NB4 (cell line): ENCODE results near the gene ITGB1.
"Not testable (repeated sequence)": the region's sequence is repeated elsewhere in the genome, so short reads cannot be mapped to it uniquely, and the experiment has no call there.

Experiments used
- DNase-seq: peaks from one replicate; pipeline ENCODE4 v3.0.0; 2010; ENCODE audit warnings: low read depth
- H3K4me3 ChIP-seq: one replicate; pipeline ENCODE4 v1.5.1; 2011; ENCODE audit warnings: mild to moderate bottlenecking, low read depth, low read length, moderate library complexity
- MYC ChIP-seq: IDR thresholded peaks from 2 replicates; pipeline ENCODE4 v1.6.1; 2011; ENCODE audit warnings: low read depth, low read length
- POLR2A ChIP-seq: IDR thresholded peaks from 2 replicates; pipeline ENCODE4 v1.6.1; 2011; ENCODE audit warnings: mild to moderate bottlenecking; ENCODE audit not compliant: insufficient read length; ENCODE audit errors: extremely low read depth
- TF ChIP-seq, protein P1 (sequence below): IDR thresholded peaks from one replicate; pipeline ENCODE4 v1.5.1; 2012; ENCODE audit warnings: low read depth, low read length
- TF ChIP-seq, protein P2 (sequence below): IDR thresholded peaks from 2 replicates; pipeline ENCODE4 v1.6.1; 2011; ENCODE audit warnings: low read depth, low read length

The ITGB1 gene

DNA sequence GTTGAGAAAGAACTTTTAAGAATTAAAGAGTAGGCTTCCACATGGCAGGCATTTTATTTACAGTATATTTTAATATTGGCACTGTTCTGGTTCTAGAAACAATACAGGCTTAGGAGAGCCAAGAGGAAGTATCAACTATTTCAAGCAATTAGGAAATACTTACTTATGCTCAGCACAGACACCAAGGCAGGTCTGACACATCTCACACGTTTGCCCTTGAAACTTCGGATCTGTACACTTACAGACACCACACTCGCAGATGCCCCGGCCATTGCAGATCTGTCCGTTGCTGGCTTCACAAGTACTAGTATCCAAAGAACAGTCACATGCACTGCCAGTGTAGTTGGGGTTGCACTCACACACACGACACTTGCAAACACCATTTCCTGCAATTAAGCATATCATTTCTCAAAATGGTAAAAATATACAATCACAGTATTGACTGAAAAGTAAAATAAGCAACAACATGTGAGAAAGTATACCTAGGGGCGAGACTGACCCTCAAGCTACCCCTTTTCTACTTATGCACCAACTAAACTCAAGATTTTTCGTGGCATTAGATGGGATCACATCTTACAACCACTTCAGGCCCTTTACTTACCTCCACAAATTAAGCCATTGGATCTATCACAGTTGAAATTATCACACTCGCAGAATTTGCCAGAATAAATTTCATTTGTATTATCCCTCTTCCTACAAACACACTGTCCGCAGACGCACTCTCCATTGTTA lies 46.6 kb downstream of the ITGB1 start:
- H3K4me3 ChIP-seq, result no peak overlapping the region
- TF ChIP-seq, protein P1, sequence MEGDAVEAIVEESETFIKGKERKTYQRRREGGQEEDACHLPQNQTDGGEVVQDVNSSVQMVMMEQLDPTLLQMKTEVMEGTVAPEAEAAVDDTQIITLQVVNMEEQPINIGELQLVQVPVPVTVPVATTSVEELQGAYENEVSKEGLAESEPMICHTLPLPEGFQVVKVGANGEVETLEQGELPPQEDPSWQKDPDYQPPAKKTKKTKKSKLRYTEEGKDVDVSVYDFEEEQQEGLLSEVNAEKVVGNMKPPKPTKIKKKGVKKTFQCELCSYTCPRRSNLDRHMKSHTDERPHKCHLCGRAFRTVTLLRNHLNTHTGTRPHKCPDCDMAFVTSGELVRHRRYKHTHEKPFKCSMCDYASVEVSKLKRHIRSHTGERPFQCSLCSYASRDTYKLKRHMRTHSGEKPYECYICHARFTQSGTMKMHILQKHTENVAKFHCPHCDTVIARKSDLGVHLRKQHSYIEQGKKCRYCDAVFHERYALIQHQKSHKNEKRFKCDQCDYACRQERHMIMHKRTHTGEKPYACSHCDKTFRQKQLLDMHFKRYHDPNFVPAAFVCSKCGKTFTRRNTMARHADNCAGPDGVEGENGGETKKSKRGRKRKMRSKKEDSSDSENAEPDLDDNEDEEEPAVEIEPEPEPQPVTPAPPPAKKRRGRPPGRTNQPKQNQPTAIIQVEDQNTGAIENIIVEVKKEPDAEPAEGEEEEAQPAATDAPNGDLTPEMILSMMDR, result no peak
- TF ChIP-seq, protein P2, sequence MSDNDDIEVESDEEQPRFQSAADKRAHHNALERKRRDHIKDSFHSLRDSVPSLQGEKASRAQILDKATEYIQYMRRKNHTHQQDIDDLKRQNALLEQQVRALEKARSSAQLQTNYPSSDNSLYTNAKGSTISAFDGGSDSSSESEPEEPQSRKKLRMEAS, result no peak
- TF ChIP-seq MYC, result no peak
- TF ChIP-seq POLR2A, result no peak

DNA sequence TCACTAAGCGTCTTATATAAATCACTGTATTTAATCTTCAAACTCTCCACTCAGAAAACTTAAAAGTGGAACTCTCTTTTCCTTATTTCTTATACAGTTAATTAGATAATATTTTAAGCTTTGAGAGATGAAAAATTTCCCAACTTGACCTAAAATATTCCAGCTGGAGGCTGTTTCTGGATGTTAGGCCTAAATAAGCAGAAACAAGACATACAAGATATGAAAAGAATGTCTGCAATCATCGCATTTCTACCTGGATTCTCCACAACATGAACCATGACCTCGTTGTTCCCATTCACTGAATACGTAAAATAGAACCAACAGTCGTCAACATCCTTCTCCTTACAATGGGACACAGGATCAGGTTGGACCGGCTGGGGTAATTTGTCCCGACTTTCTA lies 48.1 kb downstream of the ITGB1 start:
- not testable (repeated sequence) for DNase-seq, H3K4me3 ChIP-seq

More for the DNA sequence above, 46.6 kb downstream of the ITGB1 start:
- no peak for DNase-seq

DNA sequence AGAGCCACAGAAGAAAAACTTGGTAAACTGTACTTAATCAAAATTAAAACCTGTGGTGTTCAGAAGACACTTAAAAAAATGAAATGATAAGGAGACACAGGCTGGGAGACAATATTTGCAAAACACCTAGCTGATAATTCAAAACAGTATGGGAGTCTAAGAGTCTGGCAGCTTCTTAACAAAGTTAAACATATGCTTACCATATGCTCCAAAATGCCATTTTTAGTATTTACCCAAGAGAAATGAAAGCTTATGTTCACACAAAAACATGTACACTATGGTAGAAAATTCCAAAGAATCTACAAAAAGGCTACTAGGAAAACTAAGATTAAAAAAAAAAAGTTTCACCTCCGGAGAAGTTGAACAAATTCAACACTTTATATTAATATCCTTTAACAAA lies 48.6 kb downstream of the ITGB1 start:
- TF ChIP-seq MYC (no peak), POLR2A (no peak)
- TF ChIP-seq, protein P2, result no peak
- TF ChIP-seq, protein P1, result no peak
- no peak for DNase-seq
- H3K4me3 ChIP-seq, result no peak overlapping the region

DNA sequence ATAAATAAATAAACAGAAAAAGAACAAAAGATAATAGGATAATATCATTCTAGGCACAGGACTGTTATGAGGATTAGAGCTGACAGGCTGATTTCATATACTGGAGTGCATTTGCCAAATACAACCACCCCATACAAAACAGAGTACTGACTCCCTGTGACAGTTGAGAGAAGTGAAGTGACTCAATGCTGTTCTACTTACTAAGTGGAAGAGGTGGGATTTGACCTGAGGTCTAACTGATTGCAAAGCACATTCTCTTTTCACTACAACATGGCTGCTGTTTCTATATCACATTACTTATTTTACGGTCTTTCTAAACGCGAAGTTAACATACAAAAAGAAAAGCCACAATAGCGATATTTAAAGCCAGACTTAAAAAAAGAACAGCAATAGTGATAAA lies 51.4 kb downstream of the ITGB1 start:
- TF ChIP-seq, protein P1, result no peak
- TF ChIP-seq MYC (no peak), POLR2A (no peak)
- TF ChIP-seq, protein P2, result no peak
- no peak for DNase-seq
- no peak overlapping the region for H3K4me3 ChIP-seq

DNA sequence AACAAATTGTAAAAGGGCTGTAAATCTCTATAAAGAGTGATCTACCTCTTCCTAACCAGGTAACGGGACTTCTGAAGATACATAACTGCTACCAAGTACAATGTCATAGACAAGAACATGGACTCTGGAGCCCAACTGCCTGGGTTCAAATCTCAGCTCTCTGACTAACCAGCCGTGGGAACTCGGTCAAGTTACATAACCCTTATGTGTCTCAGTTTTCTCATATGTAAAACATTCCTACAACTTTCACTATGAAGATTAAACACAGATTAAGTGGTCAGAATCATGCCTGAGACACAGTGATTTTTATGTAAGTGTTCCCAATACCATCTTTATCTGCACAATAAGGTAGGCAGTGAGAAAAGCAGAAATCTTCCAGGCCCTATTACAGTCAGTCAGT lies 52.6 kb downstream of the ITGB1 start:
- H3K4me3 ChIP-seq, result no peak overlapping the region
- TF ChIP-seq, protein P1, result no peak
- TF ChIP-seq POLR2A (no peak), MYC (no peak)
- TF ChIP-seq, protein P2, result no peak
- DNase-seq, result no peak

DNA sequence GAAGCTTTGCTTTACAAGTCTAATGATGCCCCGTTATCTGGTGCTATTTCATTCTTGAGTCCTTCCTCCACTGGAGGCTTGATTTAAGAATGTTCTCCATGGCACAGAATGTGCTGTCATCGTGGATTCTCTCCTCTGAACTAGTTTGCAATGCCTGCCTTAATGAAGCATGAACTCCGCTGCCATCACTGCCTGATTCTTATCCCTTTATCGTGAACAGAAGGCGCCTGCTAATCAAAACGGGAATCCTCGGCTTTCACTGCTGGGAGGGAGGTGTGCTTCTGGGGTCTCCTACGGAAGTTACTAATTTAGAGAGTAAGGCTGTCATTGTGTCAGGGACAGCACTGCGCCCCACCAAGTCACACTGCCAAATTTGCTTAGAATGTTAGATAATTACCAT lies 56.2 kb downstream of the ITGB1 start:
- TF ChIP-seq POLR2A (no peak), MYC (no peak)
- TF ChIP-seq, protein P1, result no peak
- TF ChIP-seq, protein P2, result no peak
- no peak overlapping the region for H3K4me3 ChIP-seq
- no peak for DNase-seq

DNA sequence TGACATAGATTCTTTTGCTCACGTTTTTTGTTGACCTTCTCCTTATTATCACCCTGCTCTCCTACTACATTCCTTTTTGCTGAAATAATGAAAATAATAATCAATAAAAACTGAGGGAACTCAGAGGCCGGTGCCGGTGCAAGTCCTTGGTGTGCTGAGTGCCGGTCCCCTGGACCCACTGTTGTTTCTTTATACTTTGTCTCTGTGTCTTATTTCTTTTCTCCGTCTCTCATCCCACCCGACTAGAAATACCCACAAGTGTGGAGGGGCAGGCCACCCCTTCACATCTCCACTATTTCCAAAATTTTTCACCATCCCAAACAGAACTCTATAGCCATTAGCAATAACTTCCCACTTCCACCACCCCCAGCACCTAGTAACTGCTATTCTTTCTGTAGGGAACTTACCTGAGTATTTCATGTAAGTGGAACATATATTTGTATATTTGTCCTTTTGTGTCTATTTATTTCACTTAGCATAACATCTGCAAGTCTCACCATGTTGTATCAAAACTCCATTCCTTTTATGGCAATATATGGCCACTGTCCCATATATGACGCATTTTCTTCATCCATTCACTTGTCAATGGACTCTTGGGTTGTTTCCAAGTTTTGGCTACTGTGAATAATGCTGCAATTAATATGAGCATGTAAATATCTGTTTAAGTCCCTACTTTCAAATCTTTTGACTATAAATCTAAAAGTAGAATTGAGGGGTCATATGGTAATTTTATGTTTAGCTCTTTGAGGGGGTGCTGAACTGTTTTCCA lies 62.6 kb downstream of the ITGB1 start:
- DNase-seq, H3K4me3 ChIP-seq: not testable (repeated sequence)
